ENCODE data around the gene GATA5. TPM values are rescaled to one million over a fixed set of nuclear protein-coding genes. Genes with fewer than 3 reads are reported as not detected.

Gene GATA5
- total RNA-seq, 4 donors from 2014 or later: 0.33 to 0.78 (median 0.46) TPM; not detected in 1

GRCh38 chr20:62511300-62511914 is 35.6 kb upstream of the GATA5 start:
- H3K27ac ChIP-seq (replicated peaks in 1 of 4): no peak overlapping the region
- H3K27me3 ChIP-seq: peaks cover 0 to 43% (median 0%) of the 10 kb centered on the region in 4 donors
- H3K4me1 ChIP-seq: peaks cover 12 to 15% (median 14%) of the 10 kb centered on the region in 4 donors
- DNase-seq (ENCODE audit: extremely low spot score): no peak
- no peaks in the 10 kb centered on the region for H3K9me3 ChIP-seq
- no CpG with 5 or more reads among the region's 8 CpGs for WGBS
- H3K4me3 ChIP-seq: no peak overlapping the region
- TF ChIP-seq CTCF (IDR thresholded peaks at IDR 0.05) (no peak), POLR2A (IDR thresholded peaks at IDR 0.05; ENCODE audit: low read depth) (no peak), POLR2AphosphoS5 (IDR thresholded peaks at IDR 0.05) (no peak), EP300 (IDR thresholded peaks at IDR 0.05) (no peak)
- H3K36me3 ChIP-seq: no peaks in the 10 kb centered on the region
- intact Hi-C loops (cut with DNase I): no loop called here

- TF ChIP-seq POLR2AphosphoS5 (IDR thresholded peaks at IDR 0.05) (no peak), EP300 (IDR thresholded peaks at IDR 0.05) (no peak), CTCF (IDR thresholded peaks at IDR 0.05) (no peak), POLR2A (IDR thresholded peaks at IDR 0.05; ENCODE audit: low read depth) (no peak)
- H3K27me3 ChIP-seq: peaks cover 0 to 15% (median 0%) of the 10 kb centered on the region in 4 donors
- no peak overlapping the region for H3K4me3 ChIP-seq
- no peaks in the 10 kb centered on the region for H3K36me3 ChIP-seq
- no peak for DNase-seq (ENCODE audit: extremely low spot score)
- intact Hi-C loops (cut with DNase I): no loop called here
- WGBS: 72% methylated on average over 4 of the region's 6 CpGs
- H3K27ac ChIP-seq (replicated peaks in 1 of 4): no peak overlapping the region
- H3K4me1 ChIP-seq: peaks cover 12 to 15% (median 14%) of the 10 kb centered on the region in 4 donors
- H3K9me3 ChIP-seq: no peaks in the 10 kb centered on the region
These were observed 32.9 kb upstream of the GATA5 start for GRCh38 chr20:62508641-62509051.

- WGBS: 86% methylated on average over 19 of the region's 22 CpGs
- no peak overlapping the region for H3K27ac ChIP-seq (replicated peaks in 1 of 4)
- H3K9me3 ChIP-seq: no peaks in the 10 kb centered on the region
- H3K4me3 ChIP-seq: no peak overlapping the region
- H3K27me3 ChIP-seq: peaks cover 0 to 10% (median 0%) of the 10 kb centered on the region in 4 donors
- peaks cover 12 to 15% (median 14%) of the 10 kb centered on the region in 4 donors for H3K4me1 ChIP-seq
- intact Hi-C loops (cut with DNase I): no loop called here
- no peak for DNase-seq (ENCODE audit: extremely low spot score)
- no peak for TF ChIP-seq POLR2AphosphoS5 (IDR thresholded peaks at IDR 0.05)
- no peak for TF ChIP-seq EP300 (IDR thresholded peaks at IDR 0.05)
- no peak for TF ChIP-seq POLR2A (IDR thresholded peaks at IDR 0.05; ENCODE audit: low read depth)
- no peak for TF ChIP-seq CTCF (IDR thresholded peaks at IDR 0.05)
- no peaks in the 10 kb centered on the region for H3K36me3 ChIP-seq
These were observed 32.3 kb upstream of the GATA5 start for GRCh38 chr20:62507991-62508640.

GRCh38 chr20:62507323-62507722 is 31.5 kb upstream of the GATA5 start:
- WGBS: 57% methylated on average over 7 of the region's 7 CpGs

More at GRCh38 chr20:62507323-62507722, 31.5 kb upstream of the GATA5 start:
- Histone ChIP-seq H3K36me3 (no peaks in the 10 kb centered on the region), H3K4me3 (no peak overlapping the region), H3K27me3 (peaks cover 0 to 9% (median 0%) of the 10 kb centered on the region in 4 donors), H3K9me3 (no peaks in the 10 kb centered on the region), H3K27ac (replicated peaks in 1 of 4) (no peak overlapping the region), H3K4me1 (peaks cover 7 to 10% (median 8%) of the 10 kb centered on the region in 4 donors)
- intact Hi-C loops (cut with DNase I): no loop called here
- no peak for TF ChIP-seq POLR2AphosphoS5 (IDR thresholded peaks at IDR 0.05)
- TF ChIP-seq POLR2A (IDR thresholded peaks at IDR 0.05; ENCODE audit: low read depth): no peak
- no peak for TF ChIP-seq EP300 (IDR thresholded peaks at IDR 0.05)
- TF ChIP-seq CTCF (IDR thresholded peaks at IDR 0.05): no peak
- no peak for DNase-seq (ENCODE audit: extremely low spot score)

All from esophagus muscularis mucosa (tissue), 4 donors.